HCT116 (cell line): Measurements from ENCODE around the gene LRFN4.

Source experiments
- ATF3 ChIP-seq: IDR thresholded peaks from 2 replicates; pipeline ENCODE4 v1.6.1; 2012
- CBX3 ChIP-seq: IDR thresholded peaks from 2 replicates; pipeline ENCODE4 v1.6.1; 2012; ENCODE audit warnings: low read depth
- CTCF ChIP-seq, 3 experiments: fragments of 200-600 bp in 1 of 3; sonication (generic) in 1 of 3; IDR thresholded peaks in 2 of 3; conservative IDR thresholded peaks in 1 of 3; 2 replicates each; pipeline ENCODE4 v1.5.1; 2012 to 2017; ENCODE audit warnings: low read depth in 2 of 3, low read length in 2 of 3, antibody characterized with exemption in 1 of 3, borderline replicate concordance in 1 of 3, control low read depth in 1 of 3, mild to moderate bottlenecking in 1 of 3, mixed read lengths in 1 of 3, mixed run types in 1 of 3, moderate library complexity in 1 of 3; ENCODE audit not compliant: insufficient read depth in 1 of 3
- EZH2 ChIP-seq: fragments of 200-600 bp; sonication (generic); IDR thresholded peaks from 2 replicates; pipeline ENCODE4 v1.6.1; 2017; ENCODE audit warnings: antibody characterized with exemption, mixed run types
- EZH2phosphoT487 ChIP-seq: fragments of 200-600 bp; IDR thresholded peaks from 2 replicates; pipeline ENCODE4 v1.6.1; 2018; ENCODE audit warnings: antibody characterized with exemption, borderline replicate concordance
- FOSL1 ChIP-seq: IDR thresholded peaks from 2 replicates; pipeline ENCODE4 v1.6.1; 2012; ENCODE audit warnings: low read depth
- MAX ChIP-seq: IDR thresholded peaks from 2 replicates; pipeline ENCODE4 v1.6.1; 2012
- POLR2A ChIP-seq: IDR thresholded peaks from 2 replicates; pipeline ENCODE4 v1.7.0; 2011; ENCODE audit warnings: borderline replicate concordance; ENCODE audit not compliant: insufficient read depth, insufficient read length; ENCODE audit errors: extremely low read depth
- POLR2AphosphoS5 ChIP-seq: IDR thresholded peaks from 2 replicates; pipeline ENCODE4 v1.6.1; 2011; ENCODE audit warnings: mild to moderate bottlenecking, low read depth, low read length, moderate library complexity
- RAD21 ChIP-seq: IDR thresholded peaks from 2 replicates; pipeline ENCODE4 v1.6.1; 2012; ENCODE audit warnings: low read depth, mild to moderate bottlenecking
- REST ChIP-seq: IDR thresholded peaks from 2 replicates; pipeline ENCODE4 v1.6.1; 2012; ENCODE audit warnings: low read depth
- SP1 ChIP-seq: IDR thresholded peaks from 2 replicates; pipeline ENCODE4 v1.6.1; 2012; ENCODE audit warnings: low read depth
- YY1 ChIP-seq: IDR thresholded peaks from 2 replicates; pipeline ENCODE4 v1.6.1; 2011; ENCODE audit warnings: low read length, low read depth, moderate library complexity, mild to moderate bottlenecking; ENCODE audit not compliant: insufficient replicate concordance; ENCODE audit errors: extremely low read depth
- ZNF274 ChIP-seq: fragments of 200-500 bp; sonication (Bioruptor generic); IDR thresholded peaks from 2 replicates; pipeline ENCODE4 v1.6.1; 2014; ENCODE audit warnings: mild to moderate bottlenecking, low read depth, low read length, inconsistent platforms

- no peak for TF ChIP-seq EZH2phosphoT487
- no peak for TF ChIP-seq CTCF (IDR thresholded peaks at IDR 0.05 in 2 of 3, conservative IDR thresholded peaks at IDR 0.05 in 1 of 3; ENCODE audit: borderline replicate concordance in 1 of 3, insufficient read depth in 1 of 3, low read depth in 2 of 3, low read length in 2 of 3)
- TF ChIP-seq EZH2: no peak
- TF ChIP-seq ZNF274: no peak
- no peak for TF ChIP-seq REST
- no peak for TF ChIP-seq POLR2A
- TF ChIP-seq SP1: no peak
- TF ChIP-seq MAX: no peak
- TF ChIP-seq RAD21: no peak
- no peak for TF ChIP-seq CBX3
- no peak for TF ChIP-seq YY1
- TF ChIP-seq POLR2AphosphoS5: no peak
- no peak for TF ChIP-seq ATF3
- TF ChIP-seq FOSL1: no peak
Observed at GRCh38 chr11:66861774-66862558, 5.1 kb downstream of the LRFN4 start.
